Neuron (in vitro differentiated cells): Measurements from ENCODE around the gene SLC35E3.
"Not testable (repeated sequence)": the region's sequence is repeated elsewhere in the genome, so short reads cannot be mapped to it uniquely, and the experiment has no call there.

ENCODE experiments used
- H2AFZ ChIP-seq: one replicate; pipeline ENCODE4 v1.6.1; 2013; ENCODE audit warnings: low read depth, mild to moderate bottlenecking, inconsistent platforms, low read length, moderate library complexity
- H3K27me3 ChIP-seq: one replicate; pipeline ENCODE4 v1.6.1; 2013; ENCODE audit warnings: low read length; ENCODE audit not compliant: insufficient read depth
- H3K36me3 ChIP-seq: one replicate; pipeline ENCODE4 v1.6.1; 2013; ENCODE audit warnings: low read length; ENCODE audit not compliant: insufficient read depth
- H3K4me1 ChIP-seq: one replicate; pipeline ENCODE4 v1.6.1; 2013; ENCODE audit warnings: low read length; ENCODE audit not compliant: insufficient read depth
- H3K4me3 ChIP-seq: 2 replicates; pipeline ENCODE4 v1.5.1; 2013; ENCODE audit warnings: mild to moderate bottlenecking, low read length, moderate library complexity
- H3K9me3 ChIP-seq: one replicate; pipeline ENCODE4 v1.6.1; 2013; ENCODE audit warnings: low read length

The SLC35E3 gene

GRCh38 chr12:68815232-68815927 is 69.4 kb downstream of the SLC35E3 start:
- H3K27me3 ChIP-seq: no peaks in the 10 kb centered on the region
- no peak overlapping the region for H3K4me3 ChIP-seq
- no peak overlapping the region for H2AFZ ChIP-seq
- peaks cover 11% of the 10 kb centered on the region for H3K4me1 ChIP-seq
- H3K36me3 ChIP-seq: peaks cover 87% of the 10 kb centered on the region
- no peaks in the 10 kb centered on the region for H3K9me3 ChIP-seq

- Histone ChIP-seq H3K27me3 (no peaks in the 10 kb centered on the region), H3K36me3 (peaks cover 88% of the 10 kb centered on the region), H3K4me3 (no peak overlapping the region), H3K9me3 (no peaks in the 10 kb centered on the region), H3K4me1 (peaks cover 11% of the 10 kb centered on the region), H2AFZ (no peak overlapping the region)
These were observed 70.2 kb downstream of the SLC35E3 start for GRCh38 chr12:68815928-68816800.

- H2AFZ ChIP-seq, H3K9me3 ChIP-seq, H3K4me1 ChIP-seq, H3K27me3 ChIP-seq, H3K4me3 ChIP-seq: not testable (repeated sequence)
- peaks cover 89% of the 10 kb centered on the region for H3K36me3 ChIP-seq
These were observed 73.5 kb downstream of the SLC35E3 start for GRCh38 chr12:68819481-68819880.

- Histone ChIP-seq H3K27me3 (no peaks in the 10 kb centered on the region), H3K9me3 (no peaks in the 10 kb centered on the region), H2AFZ (no peak overlapping the region), H3K4me1 (no peaks in the 10 kb centered on the region), H3K4me3 (no peak overlapping the region), H3K36me3 (peaks cover 86% of the 10 kb centered on the region)
These were observed 75.6 kb downstream of the SLC35E3 start for GRCh38 chr12:68821357-68822188.

- Histone ChIP-seq H3K4me3 (no peak overlapping the region), H3K27me3 (no peaks in the 10 kb centered on the region), H3K36me3 (peaks cover 91% of the 10 kb centered on the region)
These were observed 77.7 kb downstream of the SLC35E3 start for GRCh38 chr12:68823696-68824095.

GRCh38 chr12:68824131-68824530 is 78.2 kb downstream of the SLC35E3 start:
- no peak overlapping the region for H3K4me3 ChIP-seq
- H3K9me3 ChIP-seq: no peaks in the 10 kb centered on the region
- H3K36me3 ChIP-seq: peaks cover 91% of the 10 kb centered on the region
- H2AFZ ChIP-seq: no peak overlapping the region
- H3K4me1 ChIP-seq: no peaks in the 10 kb centered on the region
- no peaks in the 10 kb centered on the region for H3K27me3 ChIP-seq

More at GRCh38 chr12:68823696-68824095, 77.7 kb downstream of the SLC35E3 start:
- Histone ChIP-seq H3K9me3 (no peaks in the 10 kb centered on the region), H3K4me1 (no peaks in the 10 kb centered on the region), H2AFZ (no peak overlapping the region)

GRCh38 chr12:68824597-68825250 is 78.7 kb downstream of the SLC35E3 start:
- Histone ChIP-seq H3K27me3 (no peaks in the 10 kb centered on the region), H2AFZ (no peak overlapping the region), H3K36me3 (peaks cover 91% of the 10 kb centered on the region), H3K4me1 (no peaks in the 10 kb centered on the region), H3K4me3 (no peak overlapping the region), H3K9me3 (no peaks in the 10 kb centered on the region)

GRCh38 chr12:68825569-68826217 is 79.7 kb downstream of the SLC35E3 start:
- H2AFZ ChIP-seq: no peak overlapping the region
- peaks cover 90% of the 10 kb centered on the region for H3K36me3 ChIP-seq
- H3K4me3 ChIP-seq: no peak overlapping the region
- H3K9me3 ChIP-seq: no peaks in the 10 kb centered on the region
- H3K27me3 ChIP-seq: no peaks in the 10 kb centered on the region
- no peaks in the 10 kb centered on the region for H3K4me1 ChIP-seq

- H3K36me3 ChIP-seq: peaks cover 87% of the 10 kb centered on the region
- H3K4me3 ChIP-seq: no peak overlapping the region
These were observed 82.1 kb downstream of the SLC35E3 start for GRCh38 chr12:68827895-68828671.

GRCh38 chr12:68828672-68829068 is 82.7 kb downstream of the SLC35E3 start:
- no peaks in the 10 kb centered on the region for H3K27me3 ChIP-seq
- no peak overlapping the region for H3K4me3 ChIP-seq
- H2AFZ ChIP-seq: no peak overlapping the region
- no peaks in the 10 kb centered on the region for H3K9me3 ChIP-seq
- peaks cover 85% of the 10 kb centered on the region for H3K36me3 ChIP-seq
- no peaks in the 10 kb centered on the region for H3K4me1 ChIP-seq

More at GRCh38 chr12:68827895-68828671, 82.1 kb downstream of the SLC35E3 start:
- Histone ChIP-seq H3K4me1 (no peaks in the 10 kb centered on the region), H3K9me3 (no peaks in the 10 kb centered on the region), H3K27me3 (no peaks in the 10 kb centered on the region), H2AFZ (no peak overlapping the region)
